Activated naive CD4-positive, alpha-beta T cell treated with anti-CD3 and anti-CD28 coated beads, Interleukin-2, amount 50 U/mL, for 72 hours (primary cell): Measurements from ENCODE around the gene OR6Y1. TPM values are rescaled to one million over a fixed set of nuclear protein-coding genes. Genes with fewer than 3 reads are reported as not detected.

ENCODE experiments used
- ATAC-seq, 2 donors: fragments of 150-1000 bp; cut with Tn5 transposase; 2 replicates each; pipeline ENCODE4 v1.10.0; 2021; ENCODE audit warnings: mild to moderate bottlenecking in 2 of 2, moderate library complexity in 2 of 2
- DNase-seq, 2 donors: peaks; one replicate each; pipeline ENCODE4 v3.0.0; 2021 to 2022; ENCODE audit warnings: low spot score in 2 of 2
- H3K27ac Mint-ChIP-seq, 2 donors: one replicate each; pipeline ENCODE4 v1.8.0; 2022; ENCODE audit warnings: mild to moderate bottlenecking in 2 of 2, mixed read lengths in 2 of 2
- H3K36me3 Mint-ChIP-seq, 2 donors: one replicate each; pipeline ENCODE4 v1.8.0; 2022; ENCODE audit warnings: mixed read lengths in 2 of 2
- H3K9me3 Mint-ChIP-seq, 2 donors: one replicate each; pipeline ENCODE4 v1.8.0; 2022; ENCODE audit warnings: mixed read lengths in 2 of 2
- total RNA-seq, 2 donors: library from RNA; stranded (reverse); gene quantifications; one replicate each; pipeline ENCODE4 v1.2.3, GENCODE V29; 2022

OR6Y1 gene, protein sequence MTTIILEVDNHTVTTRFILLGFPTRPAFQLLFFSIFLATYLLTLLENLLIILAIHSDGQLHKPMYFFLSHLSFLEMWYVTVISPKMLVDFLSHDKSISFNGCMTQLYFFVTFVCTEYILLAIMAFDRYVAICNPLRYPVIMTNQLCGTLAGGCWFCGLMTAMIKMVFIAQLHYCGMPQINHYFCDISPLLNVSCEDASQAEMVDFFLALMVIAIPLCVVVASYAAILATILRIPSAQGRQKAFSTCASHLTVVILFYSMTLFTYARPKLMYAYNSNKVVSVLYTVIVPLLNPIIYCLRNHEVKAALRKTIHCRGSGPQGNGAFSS
- not detected for total RNA-seq

DNA sequence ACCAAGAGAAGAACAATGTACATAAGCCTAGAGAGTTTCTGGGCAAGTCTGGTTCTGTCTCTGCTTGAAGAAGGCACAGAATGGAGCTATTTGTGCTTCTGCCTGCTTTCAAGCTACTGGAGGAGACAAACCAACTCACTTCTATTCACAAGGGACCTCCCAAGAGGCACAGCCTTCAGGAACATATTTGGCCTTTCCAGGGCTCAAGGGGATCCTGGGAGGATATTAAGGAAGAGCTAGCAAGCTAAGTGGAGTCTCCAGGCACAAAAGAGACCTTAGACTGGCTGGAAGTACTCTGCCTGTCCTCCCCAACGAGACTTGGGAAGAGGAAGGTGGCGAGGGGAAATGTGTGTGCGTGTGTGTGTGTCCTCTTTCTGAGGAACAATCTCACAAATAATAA, at the start of gene OR6Y1:
Gene OR6Y1, minus strand, starts transcription at position 54 of the 400 bp plus-strand sequence. CDS start 6,300 bp downstream, outside the sequence.
- Mint-ChIP-seq H3K36me3 (no peaks in the 10 kb centered on the region), H3K9me3 (no peaks in the 10 kb centered on the region), H3K27ac (no peak within 1 kb of the TSS)
- no peak for DNase-seq
- no peak for ATAC-seq

DNA sequence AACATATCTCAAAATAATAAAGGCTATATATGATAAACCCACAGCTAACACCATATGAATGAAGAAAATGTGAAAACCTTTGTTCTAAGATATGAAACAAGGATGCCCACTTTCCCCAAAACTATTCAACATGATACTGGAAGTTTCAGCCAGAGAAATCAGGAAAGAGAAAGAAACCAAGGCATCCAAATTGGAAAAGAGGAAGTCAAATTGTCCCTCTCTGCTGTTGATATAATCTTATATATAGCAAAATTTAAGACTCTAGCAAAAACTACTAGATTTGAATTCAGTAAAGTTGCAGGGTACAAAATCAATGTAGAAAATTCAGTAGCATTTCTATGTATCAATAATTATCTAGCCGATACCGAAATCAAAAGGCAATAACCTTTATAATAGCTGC, 46.5 kb upstream of the OR6Y1 start:
- ATAC-seq (no peak), DNase-seq (no peak)
- H3K9me3 Mint-ChIP-seq = peaks cover 19 to 23% of the 10 kb centered on the region in 2 donors

DNA sequence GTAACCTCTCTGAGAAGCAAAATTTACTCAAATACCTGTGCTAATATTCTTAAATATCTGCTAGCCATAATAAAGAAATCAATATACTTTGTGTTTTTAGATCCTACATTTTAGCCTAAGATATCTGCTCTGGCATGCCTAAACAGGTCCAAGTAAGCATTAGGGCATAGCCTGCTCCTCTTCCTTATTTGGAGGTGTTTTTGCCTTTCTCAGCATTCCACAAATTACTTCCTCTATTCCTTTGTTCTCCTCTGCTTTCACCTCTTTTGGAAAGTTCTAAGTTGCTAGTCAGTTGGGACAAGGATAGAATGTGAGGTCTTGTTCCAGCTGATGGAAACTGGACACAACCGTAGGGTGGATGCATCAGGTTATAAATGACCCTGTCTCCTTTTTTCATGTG, 32.7 kb upstream of the OR6Y1 start:
- Mint-ChIP-seq H3K36me3 (peaks cover 0 to 5% of the 10 kb centered on the region in 2 donors), H3K27ac (no peak overlapping the region), H3K9me3 (peaks cover 0 to 4% of the 10 kb centered on the region in 2 donors)
- ATAC-seq (no peak), DNase-seq (no peak)

More for the DNA sequence above, 46.5 kb upstream of the OR6Y1 start:
- Mint-ChIP-seq H3K27ac (no peak overlapping the region), H3K36me3 (peaks cover 9 to 21% of the 10 kb centered on the region in 2 donors)

DNA sequence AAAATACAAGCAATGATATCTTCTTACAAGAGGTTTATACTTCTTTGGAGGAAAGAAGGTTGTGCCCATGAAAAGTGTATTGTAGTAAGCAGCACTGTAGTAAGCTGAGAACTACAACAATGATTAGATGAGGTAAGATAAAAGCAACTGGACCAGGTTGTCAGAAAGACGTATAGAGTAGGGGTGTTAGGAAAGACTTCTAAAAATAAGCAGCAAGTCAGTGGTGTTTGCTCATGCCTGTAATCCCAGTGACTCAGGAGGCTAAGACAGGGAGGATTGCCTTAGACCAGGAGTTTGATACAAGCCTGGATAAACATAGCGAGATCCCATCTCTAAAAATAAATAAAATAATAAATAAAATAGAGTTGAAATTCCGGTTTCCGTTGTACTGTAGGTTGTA, 29.8 kb upstream of the OR6Y1 start:
- Mint-ChIP-seq H3K9me3 (peaks cover 0 to 4% of the 10 kb centered on the region in 2 donors), H3K36me3 (peaks cover 0 to 5% of the 10 kb centered on the region in 2 donors), H3K27ac (no peak overlapping the region)
- no peak for DNase-seq
- ATAC-seq = no peak

DNA sequence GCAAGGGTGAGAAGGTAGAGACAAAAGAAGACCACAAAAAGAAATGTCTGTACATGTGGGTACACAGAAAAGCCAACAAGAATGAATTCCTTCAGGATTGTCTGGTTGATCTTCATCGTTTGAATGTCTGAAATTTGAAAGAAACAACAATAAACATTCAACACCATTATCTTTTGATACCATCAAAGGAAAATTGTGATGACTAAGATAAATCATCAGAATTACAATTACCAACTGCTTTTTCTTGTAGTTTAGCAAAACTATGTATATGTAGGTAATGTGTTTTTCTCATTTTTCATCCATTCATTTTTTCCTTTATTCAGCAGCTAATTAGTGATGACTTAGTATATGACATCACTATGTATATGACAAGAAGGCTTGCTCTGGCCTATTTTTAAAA, 25.5 kb upstream of the OR6Y1 start, which contains the start of gene OR10X1:
Gene OR10X1, minus strand, starts transcription at position 167 of the 400 bp plus-strand sequence. Its CDS starts 0 bp downstream, at position 167.
- no peaks in the 10 kb centered on the region for H3K36me3 Mint-ChIP-seq
- H3K9me3 Mint-ChIP-seq = no peaks in the 10 kb centered on the region

DNA sequence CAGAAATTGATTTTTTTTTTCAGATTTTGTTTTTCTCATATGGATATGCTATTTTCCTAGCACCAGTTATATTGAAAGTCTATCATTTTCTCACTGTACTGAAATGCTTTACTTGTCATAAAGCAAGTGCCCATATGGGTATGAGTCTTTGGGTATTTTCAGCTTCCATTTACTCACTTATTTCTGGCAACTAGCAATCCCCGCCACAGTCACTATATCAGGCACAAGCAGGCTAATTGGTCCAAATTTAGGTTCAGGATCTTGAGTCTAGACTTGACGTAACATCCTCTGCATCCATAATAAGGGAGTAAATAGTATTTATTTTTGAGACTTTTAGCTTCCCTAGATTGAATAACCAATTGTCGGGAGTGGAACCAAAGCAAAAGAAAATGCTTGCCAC, 23.4 kb upstream of the OR6Y1 start:
- H3K27ac Mint-ChIP-seq = no peak overlapping the region
- ATAC-seq = no peak
- H3K9me3 Mint-ChIP-seq = no peaks in the 10 kb centered on the region
- no peak for DNase-seq
- no peaks in the 10 kb centered on the region for H3K36me3 Mint-ChIP-seq

More for the DNA sequence above, 25.5 kb upstream of the OR6Y1 start, which contains the start of gene OR10X1:
- H3K27ac Mint-ChIP-seq = no peak within 1 kb of the TSS
- DNase-seq = no peak
- ATAC-seq = no peak

DNA sequence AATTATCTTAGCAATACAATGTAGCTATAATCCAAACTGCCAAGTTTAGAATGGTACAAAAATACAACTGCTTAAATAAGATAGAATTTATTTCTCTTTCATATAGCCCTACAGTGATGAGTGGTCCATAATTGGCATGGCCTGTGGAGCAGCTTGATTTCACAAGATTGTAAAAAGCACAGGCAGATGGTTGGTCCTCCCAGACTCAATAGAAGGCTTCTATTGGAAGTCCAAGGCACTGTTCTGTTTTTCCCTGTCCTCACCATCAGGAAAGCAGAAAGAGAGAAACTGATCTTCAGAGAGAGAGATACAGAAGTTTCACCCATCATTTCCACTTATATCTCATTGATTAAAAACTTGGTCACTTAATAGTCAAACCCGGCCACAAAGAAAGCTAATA, 18.0 kb upstream of the OR6Y1 start:
- no peak for ATAC-seq
- H3K36me3 Mint-ChIP-seq = no peaks in the 10 kb centered on the region
- no peak for DNase-seq
- H3K9me3 Mint-ChIP-seq = peaks cover 0 to 4% of the 10 kb centered on the region in 2 donors
- no peak overlapping the region for H3K27ac Mint-ChIP-seq

DNA sequence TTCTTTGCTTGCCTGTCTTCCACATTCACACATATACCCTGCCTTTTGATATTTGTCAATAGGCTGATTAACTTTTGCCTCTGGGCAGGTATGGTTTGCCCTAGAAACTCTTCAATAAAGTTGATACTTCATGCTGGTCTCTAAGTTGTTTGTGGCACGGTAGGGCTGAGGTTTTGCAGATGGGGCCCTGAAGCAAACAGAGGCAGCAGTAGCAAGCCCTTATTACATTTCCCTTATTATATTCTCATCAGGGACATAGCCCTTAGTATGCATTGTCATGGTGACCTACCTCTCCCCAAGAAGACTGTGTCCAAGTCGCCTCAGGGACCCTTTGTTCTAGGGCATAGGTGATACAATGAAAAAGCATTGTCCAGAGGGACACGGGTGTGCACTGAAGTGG, 16.3 kb upstream of the OR6Y1 start, which contains the start of gene OR6P1:
Gene OR6P1, minus strand, starts transcription at position 101 of the 400 bp plus-strand sequence. CDS start 6,976 bp downstream, outside the sequence.
- DNase-seq (no peak), ATAC-seq (no peak)
- no peak within 1 kb of the TSS for H3K27ac Mint-ChIP-seq
- peaks cover 0 to 4% of the 10 kb centered on the region in 2 donors for H3K9me3 Mint-ChIP-seq
- H3K36me3 Mint-ChIP-seq = no peaks in the 10 kb centered on the region

DNA sequence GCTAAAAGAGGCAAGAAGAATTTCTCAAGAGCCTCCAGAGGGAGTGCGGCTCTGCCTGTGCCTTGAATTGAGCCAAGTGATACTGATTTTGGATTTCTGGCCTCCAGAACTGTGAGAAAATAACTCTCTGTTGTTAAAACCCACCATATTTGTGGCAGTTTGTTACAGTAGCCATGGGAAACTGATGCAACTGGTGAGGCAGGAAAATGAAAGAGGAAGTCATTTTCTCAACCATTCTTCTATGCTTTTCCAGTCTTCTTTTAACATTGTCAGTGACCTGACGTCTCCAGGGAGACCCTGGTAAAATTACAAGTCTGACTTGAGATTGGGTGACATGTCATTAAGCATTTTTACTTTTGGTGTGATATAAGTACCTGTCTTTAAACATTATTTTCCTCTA, 10.4 kb upstream of the OR6Y1 start:
- Mint-ChIP-seq H3K9me3 (peaks cover 0 to 8% of the 10 kb centered on the region in 2 donors), H3K27ac (no peak overlapping the region), H3K36me3 (no peaks in the 10 kb centered on the region)
- ATAC-seq (no peak), DNase-seq (no peak)

DNA sequence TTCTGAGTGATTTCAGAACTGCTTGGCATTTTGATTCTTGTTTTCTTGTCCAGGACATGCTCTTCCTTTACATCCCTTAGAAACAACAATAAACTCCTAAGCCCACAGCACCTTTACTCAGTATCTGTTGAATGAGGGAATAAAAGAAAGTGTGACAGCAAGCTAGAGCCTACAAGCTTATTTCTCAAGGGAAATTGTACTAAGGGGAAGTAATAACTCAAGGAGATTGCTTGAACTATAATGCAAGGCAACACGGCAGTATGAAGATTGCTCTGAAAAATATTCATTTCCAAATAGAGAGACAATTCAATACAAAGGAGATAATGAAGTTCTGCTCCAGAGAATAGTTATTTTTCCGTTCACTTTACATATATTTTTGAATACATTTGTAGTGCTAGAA, 9.6 kb upstream of the OR6Y1 start:
- Mint-ChIP-seq H3K36me3 (no peaks in the 10 kb centered on the region), H3K9me3 (peaks cover 0 to 8% of the 10 kb centered on the region in 2 donors), H3K27ac (no peak overlapping the region)
- DNase-seq (no peak), ATAC-seq (no peak)

DNA sequence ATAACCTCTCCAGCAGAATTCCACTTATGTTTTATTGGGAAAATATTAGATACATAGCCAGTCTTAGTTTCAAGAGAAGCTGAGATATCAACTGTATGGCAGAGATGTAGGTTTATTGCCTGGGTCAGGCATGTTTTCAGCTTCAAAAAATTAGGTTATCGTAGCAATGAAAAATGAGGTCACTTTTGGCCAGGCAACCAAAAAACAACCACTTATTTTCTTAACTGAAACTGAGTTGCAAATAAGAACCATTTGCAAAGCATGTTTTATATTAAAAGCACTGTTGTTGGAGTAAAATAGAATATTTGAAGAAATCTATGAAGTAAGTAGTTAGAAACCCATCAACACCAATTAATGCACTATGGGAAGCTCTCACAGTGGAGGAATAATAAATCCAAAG, 5.5 kb upstream of the OR6Y1 start:
- no peaks in the 10 kb centered on the region for H3K36me3 Mint-ChIP-seq
- peaks cover 0 to 5% of the 10 kb centered on the region in 2 donors for H3K9me3 Mint-ChIP-seq
- no peak for ATAC-seq
- no peak overlapping the region for H3K27ac Mint-ChIP-seq
- no peak for DNase-seq

DNA sequence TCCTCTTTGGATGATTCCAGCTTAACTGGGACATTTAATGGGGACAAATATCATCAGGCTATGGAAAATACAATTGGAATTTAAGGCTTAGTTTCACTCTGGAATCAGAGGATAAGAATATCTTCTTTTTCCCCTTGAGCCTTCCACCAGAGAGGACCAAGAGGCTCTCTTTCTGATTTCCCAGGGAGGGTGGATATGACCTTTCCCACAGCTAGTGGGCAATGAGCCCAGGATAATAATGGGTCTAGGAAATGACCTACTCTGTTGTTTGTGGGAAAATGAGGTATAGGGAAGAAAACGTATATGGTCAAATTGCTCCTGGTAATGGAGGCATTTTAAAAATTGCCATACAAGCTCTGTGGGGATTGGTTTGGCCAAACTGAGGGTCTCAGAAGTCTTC, 1.9 kb downstream of the OR6Y1 start:
- DNase-seq = no peak

DNA sequence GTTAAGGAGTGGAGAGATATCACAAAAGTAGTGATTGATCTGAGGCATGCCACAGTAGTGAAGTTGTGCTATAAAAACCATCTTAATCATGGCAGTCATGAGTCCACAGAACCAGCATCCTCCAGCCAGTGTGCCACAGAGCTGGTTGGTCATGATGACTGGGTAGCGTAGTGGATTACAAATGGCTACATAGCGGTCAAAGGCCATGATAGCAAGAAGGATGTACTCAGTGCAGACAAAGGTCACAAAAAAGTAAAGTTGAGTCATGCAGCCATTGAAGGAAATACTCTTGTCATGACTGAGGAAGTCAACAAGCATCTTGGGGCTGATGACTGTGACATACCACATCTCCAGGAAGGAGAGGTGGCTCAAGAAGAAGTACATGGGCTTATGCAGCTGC, 6.7 kb downstream of the OR6Y1 start:
- H3K36me3 Mint-ChIP-seq = no peaks in the 10 kb centered on the region
- DNase-seq (no peak), ATAC-seq (peak in 1 of 2 donors; percentile 24)
- peak overlapping the region in 1 of 2 donors; percentile 73 for H3K27ac Mint-ChIP-seq
- peaks cover 5 to 6% of the 10 kb centered on the region in 2 donors for H3K9me3 Mint-ChIP-seq

More for the DNA sequence above, 1.9 kb downstream of the OR6Y1 start:
- Mint-ChIP-seq H3K36me3 (no peaks in the 10 kb centered on the region), H3K27ac (no peak overlapping the region), H3K9me3 (peaks cover under 1% of the 10 kb centered on the region in 2 donors)
- no peak for ATAC-seq

DNA sequence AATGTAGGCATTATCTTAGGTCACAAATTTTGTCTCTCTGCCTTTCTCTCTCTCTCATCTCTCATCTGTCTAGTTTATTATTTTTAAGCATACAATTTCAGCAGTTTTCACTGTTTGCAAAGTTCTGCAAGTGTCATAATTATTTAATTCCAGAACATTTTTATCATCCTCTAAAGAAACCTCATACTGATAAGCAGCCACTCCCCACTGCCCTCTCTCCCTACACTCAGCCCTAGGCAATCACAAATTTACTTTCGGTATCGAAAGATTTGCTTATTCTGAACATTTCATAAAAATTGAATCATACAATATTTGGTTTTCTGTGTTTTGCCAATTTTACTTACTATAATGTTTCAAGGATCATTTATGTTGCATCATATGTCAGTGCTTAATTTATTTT, 16.6 kb downstream of the OR6Y1 start:
- DNase-seq (no peak), ATAC-seq (no peak)
- Mint-ChIP-seq H3K27ac (no peak overlapping the region), H3K9me3 (no peaks in the 10 kb centered on the region), H3K36me3 (no peaks in the 10 kb centered on the region)

DNA sequence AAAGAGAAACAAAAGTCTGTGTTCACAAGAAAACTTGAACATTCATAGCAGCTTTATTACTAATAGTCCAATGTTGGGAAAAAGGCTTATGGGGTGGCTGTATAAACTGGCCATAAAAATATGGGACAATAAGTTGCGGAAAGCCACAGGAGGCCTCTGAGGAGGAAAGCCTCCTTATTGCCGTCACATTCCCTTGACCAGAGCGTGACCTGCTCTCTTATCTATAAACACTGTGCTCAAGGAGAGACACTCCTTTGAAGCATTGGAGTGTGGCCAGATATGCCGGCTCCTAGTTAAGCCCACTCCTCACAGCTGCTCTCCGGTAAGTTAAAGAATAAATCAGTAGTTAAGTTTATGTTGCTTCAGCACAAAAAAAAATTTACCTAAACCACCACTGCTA, 19.7 kb downstream of the OR6Y1 start:
- Mint-ChIP-seq H3K27ac (no peak overlapping the region), H3K9me3 (no peaks in the 10 kb centered on the region), H3K36me3 (no peaks in the 10 kb centered on the region)
- no peak for DNase-seq
- no peak for ATAC-seq

DNA sequence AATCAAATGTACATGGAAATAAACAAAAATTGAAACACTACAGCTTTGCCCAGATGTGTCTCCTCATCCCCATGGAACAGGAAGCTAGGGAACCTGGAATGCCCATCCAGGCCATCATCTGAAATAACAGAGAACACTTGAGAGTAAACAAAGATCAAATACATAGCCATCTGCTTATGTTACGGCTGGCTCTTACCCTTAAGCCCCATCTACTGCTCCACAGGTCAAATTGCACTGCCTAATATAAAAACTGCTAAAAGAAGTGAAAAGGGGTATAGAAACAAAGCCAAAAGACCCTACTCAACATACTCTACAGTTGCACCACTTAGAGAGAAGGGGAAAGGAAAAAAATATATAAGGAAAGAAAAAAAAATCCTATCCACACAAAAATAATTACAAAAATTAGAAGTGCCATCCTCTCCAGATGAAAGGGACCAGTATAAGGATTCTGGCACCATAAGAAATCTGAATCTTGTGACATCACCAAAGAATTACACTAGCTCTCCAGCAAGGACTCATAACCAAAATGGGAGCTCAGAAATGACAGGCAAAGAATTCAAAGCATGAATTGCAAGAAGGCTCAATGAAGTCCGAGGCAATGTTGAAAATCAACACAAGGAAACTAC, 26.9 kb downstream of the OR6Y1 start:
- ATAC-seq (no peak), DNase-seq (no peak)
- H3K27ac Mint-ChIP-seq = no peak overlapping the region
- no peaks in the 10 kb centered on the region for H3K36me3 Mint-ChIP-seq
- peaks cover 0 to 4% of the 10 kb centered on the region in 2 donors for H3K9me3 Mint-ChIP-seq

DNA sequence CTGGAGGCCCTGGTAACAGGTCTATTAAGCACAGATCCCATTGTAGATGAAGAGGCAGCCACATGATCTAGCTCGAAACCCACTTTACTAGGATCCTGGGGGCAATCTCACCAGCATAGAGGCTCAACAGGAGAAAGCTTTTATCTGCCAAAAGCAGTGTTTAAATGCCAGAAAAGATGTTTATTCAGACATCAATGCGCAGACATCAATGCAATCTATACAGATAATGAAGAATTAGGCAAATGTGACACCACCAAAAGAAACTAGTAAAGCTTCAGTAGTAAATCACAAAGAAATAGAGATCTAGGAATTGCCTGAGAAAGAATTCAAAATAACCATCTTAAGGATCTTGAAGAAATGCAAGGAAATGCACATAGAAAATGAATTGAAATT, 32.5 kb downstream of the OR6Y1 start:
- DNase-seq = no peak
- peaks cover 0 to 3% of the 10 kb centered on the region in 2 donors for H3K9me3 Mint-ChIP-seq
- ATAC-seq = no peak
- H3K36me3 Mint-ChIP-seq = no peaks in the 10 kb centered on the region
- H3K27ac Mint-ChIP-seq = no peak overlapping the region
